Measurements from ENCODE around the gene NR2F1.

NR2F1 gene

GRCh38 chr5:93591323-93591945 lies 8.4 kb downstream of the NR2F1 start:
- no peak for DNase-seq (ENCODE audit: low spot score)

- no peak for DNase-seq (ENCODE audit: low spot score)
Observed at GRCh38 chr5:93592883-93593282, 9.9 kb downstream of the NR2F1 start.

GRCh38 chr5:93593476-93594131 lies 10.6 kb downstream of the NR2F1 start:
- DNase-seq (ENCODE audit: low spot score) = no peak

GRCh38 chr5:93594591-93595419 lies 11.8 kb downstream of the NR2F1 start:
- DNase-seq (ENCODE audit: low spot score) = no peak

- DNase-seq (ENCODE audit: low spot score) = no peak
Observed at GRCh38 chr5:93595420-93596147, 12.6 kb downstream of the NR2F1 start.

GRCh38 chr5:93596310-93596675 lies 13.3 kb downstream of the NR2F1 start:
- no peak for DNase-seq (ENCODE audit: low spot score)

- peak; percentile 52 for DNase-seq (ENCODE audit: low spot score)
Observed at GRCh38 chr5:93596676-93597490, 13.9 kb downstream of the NR2F1 start.

- no peak for DNase-seq (ENCODE audit: low spot score)
Observed at GRCh38 chr5:93598091-93599000, 15.3 kb downstream of the NR2F1 start.

GRCh38 chr5:93599001-93599379 lies 16.0 kb downstream of the NR2F1 start:
- no peak for DNase-seq (ENCODE audit: low spot score)

- DNase-seq (ENCODE audit: low spot score) = no peak
Observed at GRCh38 chr5:93599399-93600120, 16.5 kb downstream of the NR2F1 start.

GRCh38 chr5:93600409-93601070 lies 17.5 kb downstream of the NR2F1 start:
- DNase-seq (ENCODE audit: low spot score) = no peak

- DNase-seq (ENCODE audit: low spot score) = peak; percentile 27
Observed at GRCh38 chr5:93601071-93601801, 18.2 kb downstream of the NR2F1 start.

GRCh38 chr5:93601802-93602155 lies 18.8 kb downstream of the NR2F1 start:
- DNase-seq (ENCODE audit: low spot score) = no peak

GRCh38 chr5:93602241-93603077 lies 19.4 kb downstream of the NR2F1 start:
- DNase-seq (ENCODE audit: low spot score) = no peak

GRCh38 chr5:93603078-93603792 lies 20.2 kb downstream of the NR2F1 start:
- DNase-seq (ENCODE audit: low spot score) = no peak

GRCh38 chr5:93603793-93604643 lies 21.0 kb downstream of the NR2F1 start:
- peak; percentile 48 for DNase-seq (ENCODE audit: low spot score)

Data from AG20443 (cell line).